Bronchial epithelial cell (primary cell): Measurements from ENCODE around the gene MTSS2. TPM values are rescaled to one million over a fixed set of nuclear protein-coding genes. Genes with fewer than 3 reads are reported as not detected.

Source experiments
- DNase-seq: peaks from one replicate; pipeline ENCODE4 v3.0.0-alpha.2; 2010; ENCODE audit warnings: low read depth
- FAIRE-seq: peaks from 2 replicates; lab custom pipeline; 2011; peaks lifted over from hg19 to GRCh38; lab: Jason Lieb, UNC
- H3K27me3 ChIP-seq: 2 replicates; pipeline ENCODE4 v1.5.1; 2011; ENCODE audit warnings: low read length; ENCODE audit not compliant: control insufficient read depth, insufficient read depth
- H3K36me3 ChIP-seq: 2 replicates; pipeline ENCODE4 v1.5.1; 2011; ENCODE audit warnings: low read length; ENCODE audit not compliant: control insufficient read depth, insufficient read depth
- H3K4me3 ChIP-seq: 2 replicates; pipeline ENCODE4 v1.5.1; 2011; ENCODE audit warnings: mild to moderate bottlenecking, low read depth, low read length, control low read depth
- total RNA-seq: library from RNA; depleted of rRNA; stranded (reverse); fragments of >200 nt; gene quantifications from 2 replicates; pipeline ENCODE4 v1.2.1, GENCODE V29; 2014
- TF ChIP-seq, protein P1 (sequence below): IDR thresholded peaks from 2 replicates; pipeline ENCODE4 v1.5.1; 2011; ENCODE audit warnings: mild to moderate bottlenecking, moderate library complexity, low read length, control low read depth, inconsistent platforms; ENCODE audit not compliant: insufficient read depth, severe bottlenecking

The MTSS2 gene
- total RNA-seq, 1 donor from 2014 or later: 20.0 TPM

DNA sequence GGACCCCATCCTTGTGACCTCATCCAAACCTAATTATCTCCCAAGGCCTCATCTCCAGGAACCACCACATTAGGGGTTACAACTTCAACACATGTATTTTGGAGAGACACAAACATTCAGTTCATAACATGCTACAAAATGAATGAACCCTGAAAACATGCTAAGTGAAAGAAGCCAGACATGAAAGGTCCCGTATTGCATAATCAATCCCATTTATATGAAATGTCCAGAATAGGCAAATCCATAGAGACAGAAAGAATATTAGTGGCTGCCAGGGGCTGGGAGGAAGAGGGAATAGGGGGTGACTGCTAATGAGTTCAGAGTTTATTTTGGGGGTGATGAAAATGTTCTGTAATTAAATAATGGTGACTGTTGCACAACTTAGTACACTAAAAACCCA lies 43.2 kb downstream of the MTSS2 start:
- no peaks in the 10 kb centered on the region for H3K27me3 ChIP-seq
- FAIRE-seq (no peak), DNase-seq (no peak)
- H3K4me3 ChIP-seq: no peak overlapping the region
- TF ChIP-seq, protein P1, sequence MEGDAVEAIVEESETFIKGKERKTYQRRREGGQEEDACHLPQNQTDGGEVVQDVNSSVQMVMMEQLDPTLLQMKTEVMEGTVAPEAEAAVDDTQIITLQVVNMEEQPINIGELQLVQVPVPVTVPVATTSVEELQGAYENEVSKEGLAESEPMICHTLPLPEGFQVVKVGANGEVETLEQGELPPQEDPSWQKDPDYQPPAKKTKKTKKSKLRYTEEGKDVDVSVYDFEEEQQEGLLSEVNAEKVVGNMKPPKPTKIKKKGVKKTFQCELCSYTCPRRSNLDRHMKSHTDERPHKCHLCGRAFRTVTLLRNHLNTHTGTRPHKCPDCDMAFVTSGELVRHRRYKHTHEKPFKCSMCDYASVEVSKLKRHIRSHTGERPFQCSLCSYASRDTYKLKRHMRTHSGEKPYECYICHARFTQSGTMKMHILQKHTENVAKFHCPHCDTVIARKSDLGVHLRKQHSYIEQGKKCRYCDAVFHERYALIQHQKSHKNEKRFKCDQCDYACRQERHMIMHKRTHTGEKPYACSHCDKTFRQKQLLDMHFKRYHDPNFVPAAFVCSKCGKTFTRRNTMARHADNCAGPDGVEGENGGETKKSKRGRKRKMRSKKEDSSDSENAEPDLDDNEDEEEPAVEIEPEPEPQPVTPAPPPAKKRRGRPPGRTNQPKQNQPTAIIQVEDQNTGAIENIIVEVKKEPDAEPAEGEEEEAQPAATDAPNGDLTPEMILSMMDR: no peak
- no peaks in the 10 kb centered on the region for H3K36me3 ChIP-seq

DNA sequence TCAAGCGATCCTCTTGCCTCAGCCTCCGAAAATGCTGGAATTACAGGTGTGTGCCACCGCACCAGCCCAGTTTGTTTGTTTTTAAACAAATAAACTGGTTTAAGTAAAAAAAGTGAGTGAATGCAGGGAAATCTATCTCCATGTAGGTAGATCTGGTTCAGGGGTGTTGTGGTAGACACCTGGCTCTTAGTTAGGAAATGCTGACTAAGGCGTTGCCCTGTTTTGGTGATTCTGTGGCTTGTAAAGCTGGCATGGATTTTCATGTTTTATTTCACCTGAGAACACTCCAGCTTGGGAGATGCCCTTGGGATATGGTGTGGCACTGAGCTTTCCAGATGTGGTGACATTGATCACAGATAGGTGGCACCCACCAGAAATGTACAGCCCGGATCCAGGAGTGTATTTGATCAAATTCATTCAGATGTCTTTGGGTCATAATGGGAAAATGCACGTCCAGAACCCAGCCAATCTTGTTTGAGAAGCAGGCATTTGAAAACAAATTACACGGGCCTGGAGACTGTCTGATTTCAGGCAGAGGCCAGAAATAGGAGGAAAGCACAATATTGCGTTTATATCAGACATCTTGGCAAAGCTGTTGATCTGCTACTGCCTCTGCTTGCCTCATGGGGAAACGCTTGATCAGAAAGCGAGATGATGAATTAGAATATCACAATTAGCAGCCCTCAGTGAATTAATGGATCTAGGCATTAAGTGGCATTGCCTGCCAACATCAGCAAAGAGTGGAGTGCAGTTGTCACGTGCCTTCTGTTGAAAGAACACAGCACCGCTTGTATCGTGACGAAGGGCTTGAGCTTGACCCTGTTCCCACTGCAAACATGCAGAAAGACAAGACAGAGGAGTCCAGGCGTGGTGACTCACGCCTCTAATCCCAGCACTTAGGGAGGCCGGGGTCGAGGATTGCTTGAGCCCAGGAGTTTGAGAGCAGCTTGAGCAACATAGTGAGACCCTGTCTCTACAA lies 46.8 kb downstream of the MTSS2 start:
- DNase-seq (peak; percentile 20), FAIRE-seq (no peak)
- TF ChIP-seq, protein P1: no peak
- Histone ChIP-seq H3K4me3 (no peak overlapping the region), H3K36me3 (no peaks in the 10 kb centered on the region), H3K27me3 (no peaks in the 10 kb centered on the region)

Other genes starting within 250 kb of the MTSS2 start
- gene ST3GAL2, start 247.0 kb downstream of the MTSS2 start, total RNA-seq: 2.6 and 3.2 TPM in 2 replicates
- 13.2 and 16.1 TPM in 2 replicates for gene FCSK, start 231.5 kb downstream of the MTSS2 start, total RNA-seq
- 45.3 and 46.7 TPM in 2 replicates for gene COG4, start 162.5 kb downstream of the MTSS2 start, total RNA-seq
- 58.1 and 80.6 TPM in 2 replicates for gene SF3B3, start 162.2 kb downstream of the MTSS2 start, total RNA-seq
- gene IL34, start 39.5 kb downstream of the MTSS2 start, total RNA-seq: 0.26 and 2.0 TPM in 2 replicates
- gene VAC14, start 115.1 kb upstream of the MTSS2 start, total RNA-seq: 18.4 and 36.0 TPM in 2 replicates